Karpas-422 (cell line): ENCODE data around the gene CACNG5. TPM values are rescaled to one million over a fixed set of nuclear protein-coding genes. Genes with fewer than 3 reads are reported as not detected.
A peak's percentile ranks its signal among the peaks of the same experiment; 100 is the strongest.
"Not testable (repeated sequence)": the region's sequence is repeated elsewhere in the genome, so short reads cannot be mapped to it uniquely, and the experiment has no call there.

Source experiments
- DNase-seq: peaks from one replicate; pipeline ENCODE4 v3.0.0-alpha.2; 2015
- H2AFZ ChIP-seq: fragments of 200-600 bp; sonication (generic); 2 replicates; pipeline ENCODE4 v1.6.1; 2014; ENCODE audit warnings: antibody characterized with exemption, low read length, mixed read lengths
- H3K27ac ChIP-seq: fragments of 200-600 bp; sonication (generic); 2 replicates; pipeline ENCODE4 v1.5.1; 2014; ENCODE audit warnings: mild to moderate bottlenecking, low read length, moderate library complexity
- H3K27me3 ChIP-seq: fragments of 200-600 bp; sonication (generic); 2 replicates; pipeline ENCODE4 v1.6.1; 2014; ENCODE audit warnings: low read length, mixed read lengths
- H3K36me3 ChIP-seq: fragments of 200-600 bp; sonication (generic); 2 replicates; pipeline ENCODE4 v1.6.1; 2014; ENCODE audit warnings: low read length, mixed read lengths; ENCODE audit not compliant: insufficient read depth
- H3K4me1 ChIP-seq: fragments of 200-600 bp; sonication (generic); 2 replicates; pipeline ENCODE4 v1.6.1; 2014; ENCODE audit warnings: mild to moderate bottlenecking, low read length, mixed read lengths
- H3K4me2 ChIP-seq: fragments of 200-600 bp; sonication (generic); 2 replicates; pipeline ENCODE4 v1.6.1; 2014; ENCODE audit warnings: low read length, low read depth, mild to moderate bottlenecking; ENCODE audit not compliant: poor library complexity, severe bottlenecking
- H3K4me3 ChIP-seq: fragments of 200-600 bp; sonication (generic); 2 replicates; pipeline ENCODE4 v1.5.1; 2014; ENCODE audit warnings: mild to moderate bottlenecking, antibody characterized with exemption, low read length, mixed read lengths
- H3K79me2 ChIP-seq: fragments of 200-600 bp; sonication (generic); 2 replicates; pipeline ENCODE4 v1.6.1; 2014; ENCODE audit warnings: mild to moderate bottlenecking, low read length, mixed read lengths
- H3K9ac ChIP-seq: fragments of 200-600 bp; sonication (generic); 2 replicates; pipeline ENCODE4 v1.6.0; 2014; ENCODE audit warnings: low read length
- H3K9me2 ChIP-seq: fragments of 200-600 bp; sonication (generic), shearing (Covaris generic); replicated peaks from 2 replicates; pipeline ENCODE4 v1.6.0; 2014; ENCODE audit warnings: mild to moderate bottlenecking, low read length, moderate library complexity; ENCODE audit not compliant: insufficient read depth
- H3K9me3 ChIP-seq: fragments of 300-700, 200-600 bp; sonication (generic); 2 replicates; pipeline ENCODE4 v1.6.1; 2014; ENCODE audit warnings: low read length, mixed read lengths
- H4K20me1 ChIP-seq: fragments of 200-600 bp; sonication (generic); 2 replicates; pipeline ENCODE4 v1.6.1; 2014; ENCODE audit warnings: mild to moderate bottlenecking, antibody characterized with exemption, low read length, low read depth; ENCODE audit not compliant: insufficient read depth
- total RNA-seq: library from RNA; depleted of rRNA; stranded (reverse); fragments of >200 nt; shearing (Covaris generic); gene quantifications from 2 replicates; pipeline ENCODE4 v1.2.3, GENCODE V29; 2014; ENCODE audit warnings: low replicate concordance

Gene CACNG5
- total RNA-seq, 1 experiment from 2014 or later = not detected

DNA sequence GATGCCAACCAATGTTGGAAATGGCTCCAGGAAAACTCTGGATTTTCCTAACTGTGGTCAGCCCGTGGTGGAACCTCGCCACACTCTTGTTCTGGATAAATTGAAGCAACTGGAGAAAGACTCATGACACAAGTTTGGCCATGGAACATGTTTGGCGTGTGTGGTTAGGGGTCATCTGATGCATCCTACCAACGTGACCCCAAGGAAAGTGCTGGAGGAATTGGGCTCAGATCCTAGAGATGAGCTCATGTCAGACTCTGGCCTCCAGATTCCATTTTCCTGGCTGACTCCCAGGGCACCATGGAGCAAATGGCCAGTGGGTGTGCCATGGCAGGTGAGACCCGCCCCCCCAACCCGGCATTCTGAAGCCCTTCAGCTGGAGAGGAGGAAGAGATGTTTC is 58.5 kb downstream of the CACNG5 start:
- H3K9me3 ChIP-seq = no peaks in the 10 kb centered on the region
- H3K4me2 ChIP-seq = no peak overlapping the region
- no peak for DNase-seq
- no peak overlapping the region for H2AFZ ChIP-seq
- H3K36me3 ChIP-seq = no peaks in the 10 kb centered on the region
- H3K27ac ChIP-seq = no peak overlapping the region
- H3K4me1 ChIP-seq = no peaks in the 10 kb centered on the region
- no peaks in the 10 kb centered on the region for H3K27me3 ChIP-seq
- H3K79me2 ChIP-seq = no peaks in the 10 kb centered on the region
- H3K9me2 ChIP-seq = no peaks in the 10 kb centered on the region
- H3K4me3 ChIP-seq = no peak overlapping the region
- no peak overlapping the region for H3K9ac ChIP-seq
- no peaks in the 10 kb centered on the region for H4K20me1 ChIP-seq

DNA sequence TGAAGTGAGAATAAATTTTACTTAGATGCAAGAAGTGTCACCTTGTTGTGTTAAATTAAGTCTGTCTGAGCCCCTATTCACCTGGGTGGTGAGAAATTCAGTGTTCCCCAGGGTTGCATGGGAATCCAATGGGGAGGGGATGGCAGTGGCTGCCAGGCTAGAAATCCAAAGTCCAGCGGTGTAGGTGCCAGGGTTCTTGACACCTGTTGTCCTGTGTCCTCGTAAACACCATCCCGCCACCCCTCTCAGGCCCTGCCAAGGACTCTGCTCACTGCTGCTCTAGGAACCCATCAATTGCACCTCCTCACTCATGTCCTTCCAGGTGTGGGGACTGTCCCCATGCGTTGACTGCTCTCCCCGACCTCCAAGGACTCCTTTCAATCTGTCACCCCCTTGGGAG is 58.9 kb downstream of the CACNG5 start:
- no peak overlapping the region for H3K9ac ChIP-seq
- no peaks in the 10 kb centered on the region for H4K20me1 ChIP-seq
- no peaks in the 10 kb centered on the region for H3K27me3 ChIP-seq
- H3K79me2 ChIP-seq = no peaks in the 10 kb centered on the region
- H3K9me2 ChIP-seq = no peaks in the 10 kb centered on the region
- H3K4me2 ChIP-seq = no peak overlapping the region
- no peaks in the 10 kb centered on the region for H3K36me3 ChIP-seq
- no peaks in the 10 kb centered on the region for H3K9me3 ChIP-seq
- DNase-seq = no peak
- no peak overlapping the region for H3K27ac ChIP-seq
- H3K4me1 ChIP-seq = no peaks in the 10 kb centered on the region
- no peak overlapping the region for H2AFZ ChIP-seq
- H3K4me3 ChIP-seq = no peak overlapping the region

DNA sequence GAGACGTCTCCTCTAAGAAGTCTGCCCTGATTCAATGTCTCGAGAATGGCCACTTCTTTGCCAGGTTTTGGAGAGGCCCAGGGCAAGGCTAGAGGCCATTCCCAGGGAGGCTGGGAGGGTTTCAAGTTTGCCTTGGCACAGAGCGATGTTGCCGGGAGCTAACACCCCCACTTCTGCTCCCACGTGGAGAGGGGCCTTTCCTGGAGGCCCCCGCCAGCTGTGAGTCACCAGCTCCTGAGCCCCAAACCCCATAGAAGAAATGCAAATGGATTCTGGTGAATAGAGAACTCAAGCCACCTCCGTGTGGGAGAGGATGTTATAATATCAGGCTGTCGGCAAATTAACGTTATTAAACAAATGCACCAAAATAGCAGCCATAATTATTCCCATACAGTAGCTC is 62.2 kb downstream of the CACNG5 start:
- no peak overlapping the region for H3K27ac ChIP-seq
- H3K4me3 ChIP-seq = no peak overlapping the region
- H3K4me2 ChIP-seq = no peak overlapping the region
- H4K20me1 ChIP-seq = 0 out of 2 replicates have a peak, but pooled peaks cover 3% of the 10 kb centered on the region
- no peaks in the 10 kb centered on the region for H3K79me2 ChIP-seq
- H2AFZ ChIP-seq = no peak overlapping the region
- H3K9me3 ChIP-seq = no peaks in the 10 kb centered on the region
- H3K27me3 ChIP-seq = no peaks in the 10 kb centered on the region
- DNase-seq = no peak
- no peaks in the 10 kb centered on the region for H3K36me3 ChIP-seq
- no peaks in the 10 kb centered on the region for H3K4me1 ChIP-seq
- no peak overlapping the region for H3K9ac ChIP-seq
- H3K9me2 ChIP-seq = no peaks in the 10 kb centered on the region

- H3K9ac ChIP-seq = no peak overlapping the region
- H2AFZ ChIP-seq = no peak overlapping the region
- no peaks in the 10 kb centered on the region for H3K79me2 ChIP-seq
- H3K27me3 ChIP-seq = no peaks in the 10 kb centered on the region
- H3K4me1 ChIP-seq = peaks cover 10% of the 10 kb centered on the region
- H3K9me2 ChIP-seq = no peaks in the 10 kb centered on the region
- no peak overlapping the region for H3K27ac ChIP-seq
- H3K36me3 ChIP-seq = no peaks in the 10 kb centered on the region
- H3K4me3 ChIP-seq = no peak overlapping the region
- H4K20me1 ChIP-seq = 0 out of 2 replicates have a peak, but pooled peaks cover 3% of the 10 kb centered on the region
- DNase-seq = no peak
- no peaks in the 10 kb centered on the region for H3K9me3 ChIP-seq
- H3K4me2 ChIP-seq = no peak overlapping the region
Observed at GRCh38 chr17:66898536-66898935, 63.6 kb downstream of the CACNG5 start.

GRCh38 chr17:66900126-66901010 is 65.5 kb downstream of the CACNG5 start:
- H3K9me2 ChIP-seq = no peaks in the 10 kb centered on the region
- 0 out of 2 replicates have a peak, but pooled peaks cover 3% of the 10 kb centered on the region for H4K20me1 ChIP-seq
- no peak overlapping the region for H3K9ac ChIP-seq
- peak; percentile 55 for DNase-seq
- H3K4me3 ChIP-seq = no peak overlapping the region
- H3K27me3 ChIP-seq = no peaks in the 10 kb centered on the region
- H3K36me3 ChIP-seq = no peaks in the 10 kb centered on the region
- H3K4me1 ChIP-seq = peaks cover 12% of the 10 kb centered on the region
- H2AFZ ChIP-seq = no peak overlapping the region
- H3K79me2 ChIP-seq = no peaks in the 10 kb centered on the region
- H3K9me3 ChIP-seq = no peaks in the 10 kb centered on the region
- no peak overlapping the region for H3K4me2 ChIP-seq
- no peak overlapping the region for H3K27ac ChIP-seq

DNA sequence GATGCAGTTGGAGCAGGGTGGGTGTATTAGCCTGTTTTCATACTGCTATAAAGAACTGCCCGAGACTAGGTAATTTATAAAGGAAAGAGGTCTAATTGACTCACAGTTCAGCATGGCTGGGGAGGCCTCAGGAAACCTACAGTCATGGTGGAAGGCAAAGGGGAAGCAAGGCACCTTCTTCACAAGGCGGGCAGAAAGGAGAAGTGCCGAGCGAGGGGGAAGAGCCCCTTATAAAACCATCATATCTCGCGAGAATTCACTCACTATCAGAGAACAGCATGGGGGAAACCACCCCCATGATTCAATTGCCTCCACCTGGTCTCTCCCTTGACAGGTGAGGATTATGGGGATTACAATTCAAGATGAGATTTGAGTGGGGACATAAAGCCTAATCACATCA is 68.4 kb downstream of the CACNG5 start:
- H3K9me3 ChIP-seq, H3K27ac ChIP-seq, H3K79me2 ChIP-seq, H3K27me3 ChIP-seq, H4K20me1 ChIP-seq, H3K36me3 ChIP-seq, H3K9me2 ChIP-seq: not testable (repeated sequence)
- peak overlapping the region; percentile 49 for H3K9ac ChIP-seq
- H3K4me2 ChIP-seq = peak overlapping the region; percentile 69
- DNase-seq = peak; percentile 89
- peak overlapping the region; percentile 33; the same call in 1 of the 2 replicates for H2AFZ ChIP-seq
- H3K4me1 ChIP-seq = peaks cover 15% of the 10 kb centered on the region
- peak overlapping the region; percentile 43; the same call in 1 of the 2 replicates for H3K4me3 ChIP-seq

DNA sequence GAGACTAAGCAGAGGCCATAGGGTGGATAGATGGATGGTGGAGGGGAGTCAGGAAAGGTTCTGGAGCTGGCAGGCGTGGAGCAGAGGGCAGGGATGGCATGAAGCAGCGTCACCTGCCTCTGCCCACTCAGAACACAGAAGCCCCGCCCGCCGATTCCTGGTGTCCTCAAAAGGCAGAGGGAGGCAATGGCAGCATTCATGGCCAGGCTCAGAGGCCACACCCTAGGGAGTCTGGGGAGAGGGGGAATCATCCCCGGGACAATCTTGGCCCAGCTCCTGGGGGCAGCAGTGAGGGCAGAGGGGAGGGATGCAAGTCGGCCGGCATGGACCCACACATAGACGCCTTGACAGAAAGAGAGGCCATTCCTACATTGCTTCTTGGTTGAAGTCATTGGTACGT is 68.9 kb downstream of the CACNG5 start:
- Histone ChIP-seq H3K4me2 (peak overlapping the region; percentile 69), H3K79me2 (no peaks in the 10 kb centered on the region), H3K9me2 (no peaks in the 10 kb centered on the region), H3K4me1 (peaks cover 15% of the 10 kb centered on the region), H3K4me3 (no peak overlapping the region), H3K27ac (no peak overlapping the region), H3K9me3 (no peaks in the 10 kb centered on the region), H4K20me1 (0 out of 2 replicates have a peak, but pooled peaks cover 3% of the 10 kb centered on the region), H2AFZ (peak overlapping the region; percentile 33; the same call in 1 of the 2 replicates), H3K9ac (no peak overlapping the region), H3K36me3 (no peaks in the 10 kb centered on the region), H3K27me3 (no peaks in the 10 kb centered on the region)
- no peak for DNase-seq

DNA sequence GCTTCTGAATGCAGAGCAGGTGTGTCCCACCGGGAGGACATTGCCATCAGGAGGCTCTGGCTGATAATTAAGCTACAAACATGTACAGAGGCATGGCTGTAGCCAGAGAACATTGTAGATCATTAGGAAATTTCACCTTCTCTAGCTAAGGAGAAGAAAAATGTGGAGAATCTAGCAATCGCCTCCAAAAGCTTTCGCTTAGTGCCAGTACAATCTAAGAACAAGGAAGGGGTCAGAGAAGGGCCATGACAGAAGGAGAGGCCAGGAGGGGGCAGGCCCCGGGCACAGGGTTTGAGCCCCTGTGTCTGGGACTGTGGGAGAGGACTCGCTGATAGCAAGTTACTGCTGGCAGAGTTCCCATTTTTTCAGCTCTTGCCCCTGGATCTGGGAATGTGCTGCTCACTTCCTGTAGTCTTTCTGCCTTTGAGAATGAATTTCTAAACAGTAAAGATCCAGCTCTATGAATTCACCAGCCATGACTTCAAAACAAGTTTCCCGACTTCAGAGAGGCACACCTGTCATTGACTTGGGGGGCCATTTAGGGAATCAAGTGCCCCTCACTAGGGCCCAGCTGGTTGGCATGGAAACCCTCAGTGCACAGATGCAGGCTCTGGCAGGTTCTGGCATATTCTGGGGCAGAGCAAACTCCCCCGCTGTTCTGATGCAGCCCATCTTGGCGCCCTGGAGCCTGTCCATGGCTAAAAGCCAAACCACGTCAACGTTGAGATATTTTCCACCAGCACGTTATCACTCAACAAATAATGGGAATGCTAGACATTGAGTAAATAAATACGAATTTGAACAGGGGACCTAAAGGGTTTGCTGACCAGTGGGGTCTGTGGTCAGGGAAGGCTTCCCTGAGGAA is 70.1 kb downstream of the CACNG5 start:
- Histone ChIP-seq H3K4me2 (no peak overlapping the region), H2AFZ (no peak overlapping the region), H3K9me3 (no peaks in the 10 kb centered on the region), H3K9ac (no peak overlapping the region), H3K36me3 (no peaks in the 10 kb centered on the region), H3K27ac (no peak overlapping the region), H3K9me2 (no peaks in the 10 kb centered on the region), H3K4me1 (peaks cover 15% of the 10 kb centered on the region), H4K20me1 (no peaks in the 10 kb centered on the region), H3K4me3 (no peak overlapping the region), H3K79me2 (no peaks in the 10 kb centered on the region), H3K27me3 (no peaks in the 10 kb centered on the region)
- no peak for DNase-seq
